HG02870 (cell line): Measurements from ENCODE around the gene C3orf20.
"Not testable (repeated sequence)": the region's sequence is repeated elsewhere in the genome, so short reads cannot be mapped to it uniquely, and the experiment has no call there.

Experiments
- ATAC-seq: cut with Tn5 transposase; IDR thresholded peaks from one replicate; pipeline ENCODE4 v1.9.1; 2021; ENCODE audit warnings: mild to moderate bottlenecking, moderate library complexity; ENCODE audit not compliant: unreplicated experiment

C3orf20 gene

GRCh38 chr3:14649466-14649865, 25.5 kb upstream of the C3orf20 start:
- no peak for ATAC-seq

DNA sequence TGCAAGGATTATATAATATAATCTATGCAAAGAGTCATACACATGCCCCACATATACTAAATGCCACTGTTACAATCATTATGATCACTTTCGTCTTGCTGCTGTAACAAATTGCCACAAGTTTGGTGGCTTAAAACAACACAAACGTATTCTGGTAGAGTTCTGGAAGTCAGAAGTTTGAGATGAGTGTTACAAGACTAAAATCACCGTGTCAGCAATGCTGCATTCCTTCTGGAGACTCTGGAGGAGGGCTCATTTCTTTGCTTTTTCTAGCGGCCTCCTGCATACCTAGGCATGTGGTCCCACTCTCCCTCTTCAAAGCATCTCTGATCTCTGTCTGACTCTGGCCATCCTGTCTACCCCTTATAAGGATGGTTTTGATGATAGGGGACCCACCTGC, 24.7 kb upstream of the C3orf20 start:
- ATAC-seq = no peak

DNA sequence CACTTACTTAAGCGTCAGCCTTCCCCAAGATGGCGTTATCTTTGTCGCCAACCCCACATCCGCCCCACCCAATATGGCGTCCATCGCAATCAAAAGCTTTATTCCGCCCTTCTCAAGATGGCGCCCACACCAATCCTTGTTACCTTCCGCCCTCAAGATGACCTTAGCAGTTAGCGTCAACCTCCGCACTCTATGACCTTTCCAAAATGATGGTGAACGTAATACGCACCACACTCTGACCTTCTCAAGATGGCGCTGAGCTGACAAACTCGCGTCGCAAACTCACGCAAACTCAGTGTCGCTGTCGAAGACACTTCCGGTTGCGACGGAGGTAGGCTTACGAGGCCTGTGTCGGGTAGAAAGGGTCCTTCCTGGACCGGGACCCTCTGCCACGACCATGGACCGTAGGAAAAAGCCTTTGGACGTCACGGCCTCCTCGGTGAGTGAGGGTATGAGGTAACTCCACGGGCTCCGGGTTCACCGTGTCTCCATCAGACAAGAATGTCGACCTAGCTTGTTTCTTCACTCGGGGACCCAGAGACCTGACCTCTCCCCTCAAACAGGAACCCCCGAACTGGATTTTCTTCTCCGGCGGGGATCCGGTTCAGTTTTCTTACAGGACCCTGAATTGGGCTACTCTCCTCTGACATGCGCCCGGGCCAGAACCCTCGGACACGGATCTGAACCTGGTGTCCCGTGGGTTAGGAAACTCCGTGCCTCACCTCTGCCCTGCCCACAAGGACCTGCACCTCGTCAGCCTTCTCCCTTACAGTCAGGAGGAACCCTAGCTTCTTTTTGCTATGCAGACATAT, 23.3 kb upstream of the C3orf20 start, which contains the start of gene CCDC174:
Gene CCDC174 (plus strand): TSS at position 323 of the 812 bp plus-strand sequence. CDS start 75 bp downstream, at position 398.
- peak; percentile 99 for ATAC-seq

GRCh38 chr3:14652360-14652907, 22.5 kb upstream of the C3orf20 start:
- not testable (repeated sequence) for ATAC-seq

DNA sequence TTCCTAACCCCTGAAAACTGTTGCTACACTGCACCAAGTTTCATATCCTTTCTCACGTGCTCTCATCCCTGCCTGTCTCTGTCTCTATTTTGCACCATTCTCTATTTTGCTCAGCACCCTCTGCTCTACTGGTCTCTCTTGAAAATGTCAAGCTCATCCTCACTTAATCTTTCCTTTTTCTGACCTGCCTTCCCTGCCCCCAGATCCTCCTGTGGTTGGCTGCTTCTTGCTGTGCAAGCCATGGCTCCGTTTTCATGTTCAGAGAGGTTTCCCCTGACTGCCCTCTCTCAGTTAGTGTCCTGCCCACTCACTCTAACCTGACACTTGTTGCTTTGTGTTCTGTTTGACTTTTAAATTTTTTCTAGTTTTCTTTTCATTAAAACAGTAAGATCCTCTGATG, 17.4 kb upstream of the C3orf20 start:
- ATAC-seq = no peak

DNA sequence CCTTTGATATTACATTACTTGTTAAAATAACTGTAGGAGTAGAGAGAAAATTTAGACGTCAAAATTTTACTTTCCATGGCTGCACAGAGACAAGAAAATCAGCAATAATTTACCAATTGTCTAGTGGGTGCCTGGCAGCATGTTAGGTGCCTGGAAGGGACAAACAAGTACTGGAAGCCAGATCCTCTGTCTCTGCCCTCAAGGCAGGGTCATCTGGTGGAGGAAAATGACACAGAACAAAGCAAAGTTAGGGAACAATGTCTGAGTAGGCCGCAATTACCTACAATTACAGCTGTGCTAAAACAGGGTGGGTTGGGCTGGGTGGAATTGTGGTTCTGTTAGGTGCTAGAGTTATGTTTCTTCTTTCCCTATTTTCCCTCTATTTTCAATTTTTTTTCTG, 16.0 kb upstream of the C3orf20 start:
- no peak for ATAC-seq

GRCh38 chr3:14660942-14661341, 14.0 kb upstream of the C3orf20 start:
- ATAC-seq = no peak

DNA sequence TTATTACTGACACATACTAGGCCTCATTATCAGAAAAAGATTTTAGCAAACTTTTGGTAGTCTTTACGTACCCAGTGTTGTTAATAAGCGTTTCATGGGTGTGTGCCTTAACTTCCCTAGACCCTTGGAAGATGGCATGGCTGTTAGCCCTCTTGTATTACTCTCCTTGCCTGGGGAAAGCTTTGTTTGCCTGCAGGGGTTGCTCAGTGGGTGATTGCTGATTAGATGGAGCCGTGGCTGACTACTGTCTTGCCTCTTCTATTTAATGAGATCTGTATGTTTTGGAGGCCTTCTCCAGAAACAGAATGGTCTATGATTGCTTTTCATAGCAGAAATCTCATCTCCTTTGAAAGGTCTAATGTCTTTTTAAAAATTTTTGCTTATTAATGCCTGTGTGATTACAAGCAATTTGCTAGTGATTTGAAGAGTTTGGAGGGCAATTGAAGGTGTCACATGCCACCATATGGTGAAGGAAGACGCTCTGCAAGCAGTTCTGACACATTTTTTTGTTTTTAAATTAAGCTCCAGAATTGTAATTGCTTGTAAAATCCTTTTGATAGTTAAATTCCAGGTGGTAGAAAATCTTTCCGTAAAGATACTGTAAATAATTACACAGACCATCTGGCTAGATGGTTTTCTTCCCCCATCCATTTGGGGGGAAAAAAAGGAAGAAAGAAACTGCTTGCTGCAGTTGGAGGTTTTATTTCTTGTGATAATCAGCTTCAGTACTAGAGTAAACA, 11.4 kb upstream of the C3orf20 start:
- no peak for ATAC-seq

DNA sequence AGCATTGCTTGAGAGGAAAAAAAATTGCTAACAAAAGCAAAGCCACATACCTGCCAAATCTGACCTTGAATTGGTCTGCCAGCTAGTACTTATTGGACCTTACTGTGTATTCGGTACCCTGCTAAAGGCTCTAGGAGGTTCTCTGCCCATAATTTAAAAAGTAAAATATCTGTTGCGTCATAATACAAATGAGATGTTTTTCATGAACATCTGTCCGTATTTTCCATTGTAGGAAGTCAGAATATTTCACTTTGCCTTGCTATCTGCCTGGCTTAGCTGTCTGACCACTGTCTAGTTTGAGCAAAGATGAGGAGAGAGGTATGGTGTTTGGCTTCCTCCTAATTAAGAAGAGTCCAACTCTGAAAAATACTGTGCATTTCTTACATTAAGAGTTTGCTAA, 10.8 kb upstream of the C3orf20 start:
- no peak for ATAC-seq

- no peak for ATAC-seq
Measured at GRCh38 chr3:14672588-14672987, 2.4 kb upstream of the C3orf20 start.

GRCh38 chr3:14676881-14677280, 1.9 kb downstream of the C3orf20 start:
- ATAC-seq = no peak

GRCh38 chr3:14678015-14678503, 3.1 kb downstream of the C3orf20 start:
- no peak for ATAC-seq

- no peak for ATAC-seq
Measured at GRCh38 chr3:14680115-14680514, 5.2 kb downstream of the C3orf20 start.

DNA sequence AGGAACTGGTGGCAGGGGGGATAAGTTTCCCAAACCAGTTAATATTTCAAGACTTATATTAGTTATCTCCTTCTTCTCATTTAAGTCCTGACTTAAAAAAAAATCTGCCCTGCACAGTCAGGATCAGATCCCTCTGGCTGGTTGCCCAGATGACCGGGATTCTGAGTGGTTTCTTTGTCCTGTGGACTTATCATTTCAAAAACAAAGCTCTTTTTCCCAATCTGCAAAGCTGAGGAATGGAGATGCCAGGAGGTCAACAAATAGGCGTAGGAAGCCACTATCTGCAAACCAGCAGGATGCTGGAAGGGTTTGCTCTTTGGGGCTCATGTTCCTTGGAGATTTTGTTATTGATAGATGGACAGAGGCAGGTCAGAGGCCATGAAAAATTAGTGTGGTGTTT, 5.8 kb downstream of the C3orf20 start:
- ATAC-seq = no peak

- no peak for ATAC-seq
Measured at GRCh38 chr3:14684447-14684846, 9.5 kb downstream of the C3orf20 start.

- no peak for ATAC-seq
Measured at GRCh38 chr3:14685179-14685578, 10.2 kb downstream of the C3orf20 start.

DNA sequence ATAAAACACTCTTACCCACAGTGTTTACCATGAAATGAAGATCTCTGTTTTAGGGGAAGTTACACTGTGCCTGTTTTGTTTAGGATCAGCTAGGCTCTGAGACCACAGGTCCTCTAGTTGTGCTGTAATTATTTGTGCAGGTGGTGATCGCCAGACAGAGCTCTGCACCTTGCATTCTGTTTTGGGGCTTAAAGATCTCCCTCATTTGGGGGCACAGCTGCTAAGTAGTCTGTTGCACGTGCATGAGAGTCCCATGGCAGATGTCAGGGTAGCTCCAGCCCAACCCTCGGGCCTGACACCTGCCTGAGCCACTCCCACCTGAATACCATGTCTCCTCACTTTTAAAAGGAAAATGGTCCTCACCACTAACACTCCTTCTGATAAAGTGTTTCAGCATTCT, 12.4 kb downstream of the C3orf20 start:
- no peak for ATAC-seq

GRCh38 chr3:14688525-14688924, 13.6 kb downstream of the C3orf20 start:
- ATAC-seq = peak; percentile 33

GRCh38 chr3:14689247-14689980, 14.5 kb downstream of the C3orf20 start:
- peak; percentile 37 for ATAC-seq

DNA sequence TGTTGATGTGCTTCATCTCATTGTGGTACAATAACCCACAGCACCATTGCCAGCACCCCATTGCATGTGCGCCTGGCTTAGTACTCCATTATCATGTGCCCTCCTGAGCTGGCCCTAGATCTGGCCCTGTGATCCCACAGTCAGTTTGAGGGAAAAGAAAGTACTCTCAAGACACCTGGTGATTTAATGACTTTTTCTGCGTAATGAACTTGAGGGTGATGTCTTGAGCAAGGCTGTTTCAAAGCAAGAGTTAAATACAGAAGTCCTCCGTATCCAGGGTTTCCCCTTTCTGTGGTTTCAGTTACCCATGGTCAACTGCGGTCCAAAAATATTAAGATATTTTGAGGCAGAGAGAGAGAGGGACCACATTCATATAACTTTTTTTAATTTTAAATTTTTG, 16.3 kb downstream of the C3orf20 start:
- ATAC-seq = peak; percentile 44

GRCh38 chr3:14691719-14692118, 16.8 kb downstream of the C3orf20 start:
- ATAC-seq = no peak
